ENCODE data around the gene SPTSSB. TPM values are rescaled to one million over a fixed set of nuclear protein-coding genes. Genes with fewer than 3 reads are reported as not detected.

Gene SPTSSB
- 0.20 and 0.46 TPM in 2 replicates for total RNA-seq

GRCh38 chr3:161371441-161372320, at the start of gene SPTSSB:
TSS of gene SPTSSB (minus strand) at chr3:161371517. CDS start at chr3:161346323, 25,194 bp downstream.

Other genes with a start within 250 kb of the SPTSSB start
- gene NMD3, start 150.2 kb downstream of the SPTSSB start, total RNA-seq: 115 and 181 TPM in 2 replicates
- not detected in 2 replicates for gene OTOL1, start 125.3 kb upstream of the SPTSSB start, total RNA-seq

All from smooth muscle cell of the pulmonary artery (primary cell).